Measurements from ENCODE around the gene IQCH. TPM values are rescaled to one million over a fixed set of nuclear protein-coding genes. Genes with fewer than 3 reads are reported as not detected.

The IQCH gene
- total RNA-seq, 1 donor from 2014 or later, result 5.2 TPM

GRCh38 chr15:67372986-67373675 lies 118.5 kb downstream of the IQCH start:
- Mint-ChIP-seq H3K4me1 (ENCODE audit: low read depth) (no peaks in the 10 kb centered on the region), H3K4me3 (ENCODE audit: low read depth) (no peak overlapping the region), H3K27ac (no peak overlapping the region), H3K27me3 (peaks cover 2% of the 10 kb centered on the region), H3K36me3 (ENCODE audit: insufficient read depth) (no peaks in the 10 kb centered on the region), H3K9me3 (ENCODE audit: low read depth) (no peaks in the 10 kb centered on the region)
- no peak for DNase-seq (ENCODE audit: low spot score, unreplicated experiment)
- no peak for TF ChIP-seq CTCF (IDR thresholded peaks at IDR 0.05; ENCODE audit: unreplicated experiment)

- Mint-ChIP-seq H3K27me3 (peaks cover 2% of the 10 kb centered on the region), H3K9me3 (ENCODE audit: low read depth) (no peaks in the 10 kb centered on the region), H3K36me3 (ENCODE audit: insufficient read depth) (no peaks in the 10 kb centered on the region), H3K4me1 (ENCODE audit: low read depth) (no peaks in the 10 kb centered on the region), H3K4me3 (ENCODE audit: low read depth) (no peak overlapping the region), H3K27ac (no peak overlapping the region)
- no peak for DNase-seq (ENCODE audit: low spot score, unreplicated experiment)
- TF ChIP-seq CTCF (IDR thresholded peaks at IDR 0.05; ENCODE audit: unreplicated experiment), result no peak
Observed at GRCh38 chr15:67373971-67374370, 119.4 kb downstream of the IQCH start.

- DNase-seq (ENCODE audit: low spot score, unreplicated experiment), result no peak
- Mint-ChIP-seq H3K4me1 (ENCODE audit: low read depth) (no peaks in the 10 kb centered on the region), H3K9me3 (ENCODE audit: low read depth) (no peaks in the 10 kb centered on the region), H3K4me3 (ENCODE audit: low read depth) (no peak overlapping the region), H3K36me3 (ENCODE audit: insufficient read depth) (no peaks in the 10 kb centered on the region), H3K27me3 (no peaks in the 10 kb centered on the region), H3K27ac (no peak overlapping the region)
- no peak for TF ChIP-seq CTCF (IDR thresholded peaks at IDR 0.05; ENCODE audit: unreplicated experiment)
Observed at GRCh38 chr15:67379530-67379929, 124.9 kb downstream of the IQCH start.

- H3K4me3 Mint-ChIP-seq (ENCODE audit: low read depth), result no peak overlapping the region
- DNase-seq (ENCODE audit: low spot score, unreplicated experiment), result no peak
- no peaks in the 10 kb centered on the region for H3K36me3 Mint-ChIP-seq (ENCODE audit: insufficient read depth)
- no peak for TF ChIP-seq CTCF (IDR thresholded peaks at IDR 0.05; ENCODE audit: unreplicated experiment)
- H3K9me3 Mint-ChIP-seq (ENCODE audit: low read depth), result no peaks in the 10 kb centered on the region
- H3K4me1 Mint-ChIP-seq (ENCODE audit: low read depth), result peaks cover 4% of the 10 kb centered on the region
- H3K27me3 Mint-ChIP-seq, result no peaks in the 10 kb centered on the region
- H3K27ac Mint-ChIP-seq, result no peak overlapping the region
Observed at GRCh38 chr15:67380921-67381320, 126.3 kb downstream of the IQCH start.

- Mint-ChIP-seq H3K27ac (no peak overlapping the region), H3K4me1 (ENCODE audit: low read depth) (peaks cover 4% of the 10 kb centered on the region), H3K36me3 (ENCODE audit: insufficient read depth) (no peaks in the 10 kb centered on the region), H3K27me3 (no peaks in the 10 kb centered on the region), H3K9me3 (ENCODE audit: low read depth) (no peaks in the 10 kb centered on the region), H3K4me3 (ENCODE audit: low read depth) (no peak overlapping the region)
- DNase-seq (ENCODE audit: low spot score, unreplicated experiment), result no peak
- TF ChIP-seq CTCF (IDR thresholded peaks at IDR 0.05; ENCODE audit: unreplicated experiment), result no peak
Observed at GRCh38 chr15:67381416-67382045, 126.9 kb downstream of the IQCH start.
